KBM-7 (cell line): ENCODE measurements around the gene UBP1.
"Not testable (repeated sequence)": the region's sequence is repeated elsewhere in the genome, so short reads cannot be mapped to it uniquely, and the experiment has no call there.

ENCODE experiments used
- DNase-seq: peaks from one replicate; pipeline ENCODE4 v3.0.0-alpha.2; 2015
- in situ Hi-C: fragments of 300-500 bp; cut with MboI; formaldehyde crosslinking; loops from 2 replicates; pipeline ENCODE4 v1.14.3; 2020; ENCODE audit warnings: low sequenced_read_pairs, low pct_unique_long_range_greater_than_20kb, mixed read lengths

The UBP1 gene

GRCh38 chr3:33438284-33438668 is 1.9 kb downstream of the UBP1 start:
- in situ Hi-C loops, result no loop called here
- peak; percentile 49 for DNase-seq

- DNase-seq, result peak; percentile 37
- in situ Hi-C loops, result no loop called here
Observed at GRCh38 chr3:33437556-33438283, 2.5 kb downstream of the UBP1 start.

- in situ Hi-C loops, result no loop called here
Observed at GRCh38 chr3:33433843-33434242, 6.4 kb downstream of the UBP1 start.

GRCh38 chr3:33430571-33430970 is 9.6 kb downstream of the UBP1 start:
- in situ Hi-C loops, result no loop called here
- DNase-seq, result no peak

More at GRCh38 chr3:33433843-33434242, 6.4 kb downstream of the UBP1 start:
- DNase-seq, result no peak

- in situ Hi-C loops, result no loop called here
- no peak for DNase-seq
Observed at GRCh38 chr3:33430061-33430460, 10.1 kb downstream of the UBP1 start.

- in situ Hi-C loops, result not testable (repeated sequence)
Observed at GRCh38 chr3:33429306-33429705, 10.9 kb downstream of the UBP1 start.

GRCh38 chr3:33428734-33429133 is 11.5 kb downstream of the UBP1 start:
- DNase-seq, result no peak
- in situ Hi-C loops, result no loop called here

More at GRCh38 chr3:33429306-33429705, 10.9 kb downstream of the UBP1 start:
- not testable (repeated sequence) for DNase-seq

- no peak for DNase-seq
- in situ Hi-C loops, result no loop called here
Observed at GRCh38 chr3:33426630-33427317, 13.4 kb downstream of the UBP1 start.

- in situ Hi-C loops, result no loop called here
- no peak for DNase-seq
Observed at GRCh38 chr3:33426068-33426467, 14.1 kb downstream of the UBP1 start.

GRCh38 chr3:33425453-33425852 is 14.8 kb downstream of the UBP1 start:
- in situ Hi-C loops, result no loop called here
- DNase-seq, result no peak

- DNase-seq, result no peak
- in situ Hi-C loops, result no loop called here
Observed at GRCh38 chr3:33424606-33425452, 15.4 kb downstream of the UBP1 start.

GRCh38 chr3:33420966-33421365 is 19.2 kb downstream of the UBP1 start:
- in situ Hi-C loops, result no loop called here
- no peak for DNase-seq

GRCh38 chr3:33419948-33420347 is 20.3 kb downstream of the UBP1 start:
- no peak for DNase-seq
- in situ Hi-C loops, result no loop called here

- in situ Hi-C loops, result no loop called here
- DNase-seq, result no peak
Observed at GRCh38 chr3:33417066-33417673, 23.0 kb downstream of the UBP1 start.

- DNase-seq, in situ Hi-C loops: not testable (repeated sequence)
Observed at GRCh38 chr3:33410816-33411215, 29.4 kb downstream of the UBP1 start.

GRCh38 chr3:33403756-33404155 is 36.4 kb downstream of the UBP1 start:
- DNase-seq, result no peak
- in situ Hi-C loops, result no loop called here

- no peak for DNase-seq
- in situ Hi-C loops, result no loop called here
Observed at GRCh38 chr3:33402936-33403335, 37.3 kb downstream of the UBP1 start.

- in situ Hi-C loops, result no loop called here
- no peak for DNase-seq
Observed at GRCh38 chr3:33401781-33402180, 38.4 kb downstream of the UBP1 start.

GRCh38 chr3:33398410-33398809 is 41.8 kb downstream of the UBP1 start:
- no peak for DNase-seq
- in situ Hi-C loops, result no loop called here
